H1 (cell line): Measurements from ENCODE around the gene DMWD. TPM values are rescaled to one million over a fixed set of nuclear protein-coding genes. Genes with fewer than 3 reads are reported as not detected.
A peak's percentile ranks its signal among the peaks of the same experiment; 100 is the strongest.

Source experiments
- CTCF ChIA-PET: fragments of 300-600 bp; sonication (Branson Sonifier 250); formaldehyde crosslinking; loops from one replicate; lab custom pipeline; 2021; ENCODE audit not compliant: partially characterized antibody; lab: Charles Lee
- POLR2A ChIA-PET: fragments of 300-600 bp; sonication (Branson Sonifier 250); formaldehyde crosslinking; loops from one replicate; lab custom pipeline; 2021; ENCODE audit warnings: inconsistent platforms; ENCODE audit not compliant: partially characterized antibody; lab: Charles Lee
- DNase-seq, 2 experiments: peaks; one replicate each; pipeline versions ENCODE4 v3.0.0 to v3.0.0-alpha.2; 2010 to 2022; ENCODE audit warnings: low spot score in 2 of 2, low read depth in 1 of 2, mixed read lengths in 1 of 2
- FAIRE-seq: peaks from 2 replicates; lab custom pipeline; 2011; peaks lifted over from hg19 to GRCh38; lab: Jason Lieb, UNC
- H2AFZ ChIP-seq: 2 replicates; pipeline ENCODE4 v1.8.1; 2012; ENCODE audit warnings: low read length, inconsistent platforms
- H2AK5ac ChIP-seq: 2 replicates; pipeline ENCODE4 v1.6.1; 2013; ENCODE audit warnings: low read depth, low read length
- H2BK120ac ChIP-seq: replicated peaks from 2 replicates; pipeline ENCODE3; 2013; ENCODE audit warnings: low read depth, low read length, inconsistent platforms
- H2BK12ac ChIP-seq: 2 replicates; pipeline ENCODE4 v1.6.1; 2013; ENCODE audit warnings: low read depth, low read length
- H2BK15ac ChIP-seq: 2 replicates; pipeline ENCODE4 v1.6.1; 2013; ENCODE audit warnings: low read length
- H2BK20ac ChIP-seq: 2 replicates; pipeline ENCODE4 v1.6.1; 2013; ENCODE audit warnings: low read length
- H2BK5ac ChIP-seq: 2 replicates; pipeline ENCODE4 v1.6.1; 2013; ENCODE audit warnings: low read depth, low read length
- H3K14ac ChIP-seq: 2 replicates; pipeline ENCODE4 v1.6.1; 2013; ENCODE audit warnings: inconsistent platforms; ENCODE audit not compliant: insufficient read length
- H3K18ac ChIP-seq: 2 replicates; pipeline ENCODE4 v1.6.1; 2013; ENCODE audit warnings: low read length; ENCODE audit errors: extremely low read depth
- H3K23ac ChIP-seq: 2 replicates; pipeline ENCODE4 v1.6.1; 2013; ENCODE audit warnings: inconsistent platforms; ENCODE audit not compliant: insufficient read length
- H3K23me2 ChIP-seq: 2 replicates; pipeline ENCODE4 v1.6.1; 2013; ENCODE audit warnings: low read depth, low read length
- H3K27ac ChIP-seq: 2 replicates; pipeline ENCODE4 v1.6.1; 2011; ENCODE audit warnings: low read depth, low read length, inconsistent platforms
- H3K27me3 ChIP-seq, 4 experiments: replicated peaks in 1 of 4; 1 replicate in 1 of 4; 2 replicates in 3 of 4; pipeline versions ENCODE4 v1.6.1 to v1.8.1; 2011 to 2013; ENCODE audit warnings: low read length in 3 of 4, mild to moderate bottlenecking in 3 of 4, inconsistent platforms in 2 of 4, mixed read lengths in 2 of 4, moderate library complexity in 1 of 4; ENCODE audit not compliant: control insufficient read depth in 3 of 4, insufficient read depth in 3 of 4; ENCODE audit errors: extremely low read depth in 1 of 4
- H3K36me3 ChIP-seq, 4 experiments: 2 replicates each; pipeline versions ENCODE4 v1.6.1 to v1.8.1; 2011 to 2013; ENCODE audit warnings: mild to moderate bottlenecking in 4 of 4, low read length in 3 of 4, moderate library complexity in 2 of 4, control low read depth in 1 of 4, inconsistent platforms in 1 of 4; ENCODE audit not compliant: insufficient read depth in 4 of 4, control insufficient read depth in 2 of 4
- H3K4ac ChIP-seq: replicated peaks from 2 replicates; pipeline ENCODE3; 2013; ENCODE audit warnings: low read length, low read depth, mixed read lengths, inconsistent platforms; ENCODE audit not compliant: insufficient read length
- H3K4me1 ChIP-seq, 4 experiments: replicated peaks in 1 of 4; 1 replicate in 1 of 4; 2 replicates in 3 of 4; pipeline versions ENCODE4 v1.6.1 to v1.8.1; 2011 to 2013; ENCODE audit warnings: low read length in 3 of 4, inconsistent platforms in 2 of 4, mixed read lengths in 1 of 4; ENCODE audit not compliant: insufficient read depth in 4 of 4, control insufficient read depth in 3 of 4
- H3K4me2 ChIP-seq, 2 experiments: 2 replicates each; pipeline versions ENCODE4 v1.6.1 to v1.8.1; 2011 to 2013; ENCODE audit warnings: low read depth in 2 of 2, low read length in 2 of 2, control low read depth in 1 of 2, inconsistent platforms in 1 of 2, mild to moderate bottlenecking in 1 of 2; ENCODE audit not compliant: insufficient read depth in 1 of 2
- H3K4me3 ChIP-seq, 4 experiments: fragments of 200-600, 300-600 bp in 1 of 4; sonication (generic), shearing (Covaris generic), sonication (Bioruptor Twin) in 1 of 4; 2 replicates each; pipeline versions ENCODE4 v1.5.1 to v1.8.1; 2011 to 2016; ENCODE audit warnings: low read length in 4 of 4, low read depth in 3 of 4, control low read depth in 2 of 4, inconsistent platforms in 2 of 4, mild to moderate bottlenecking in 2 of 4, mixed read lengths in 1 of 4, moderate library complexity in 1 of 4; ENCODE audit not compliant: insufficient read depth in 2 of 4; ENCODE audit errors: extremely low read depth in 1 of 4
- H3K56ac ChIP-seq: replicated peaks from 2 replicates; pipeline ENCODE3; 2013; ENCODE audit warnings: low read depth, mild to moderate bottlenecking, mixed read lengths, low read length, inconsistent platforms; ENCODE audit not compliant: insufficient read length
- H3K79me1 ChIP-seq: 2 replicates; pipeline ENCODE4 v1.6.1; 2013; ENCODE audit warnings: low read depth, low read length, control low read depth
- H3K79me2 ChIP-seq, 2 experiments: 2 replicates each; pipeline versions ENCODE4 v1.6.1 to v1.8.1; 2012 to 2013; ENCODE audit warnings: low read length in 2 of 2, mild to moderate bottlenecking in 2 of 2, inconsistent platforms in 1 of 2; ENCODE audit not compliant: insufficient read depth in 2 of 2, control insufficient read depth in 1 of 2
- H3K9ac ChIP-seq, 4 experiments: replicated peaks in 1 of 4; 1 replicate in 1 of 4; 2 replicates in 3 of 4; pipeline versions ENCODE4 v1.6.1 to v1.8.1; 2011 to 2013; ENCODE audit warnings: low read depth in 3 of 4, low read length in 3 of 4, control low read depth in 2 of 4, mild to moderate bottlenecking in 2 of 4, moderate library complexity in 2 of 4, inconsistent platforms in 1 of 4; ENCODE audit errors: extremely low read depth in 1 of 4
- H3K9me3 ChIP-seq, 2 experiments: 2 replicates each; pipeline versions ENCODE4 v1.6.1 to v1.8.1; 2012 to 2013; ENCODE audit warnings: mild to moderate bottlenecking in 2 of 2, moderate library complexity in 2 of 2, control low read depth in 1 of 2, inconsistent platforms in 1 of 2, low read depth in 1 of 2, low read length in 1 of 2, mixed read lengths in 1 of 2; ENCODE audit not compliant: insufficient read depth in 2 of 2
- H4K20me1 ChIP-seq, 2 experiments: replicated peaks in 1 of 2; 2 replicates each; pipeline versions ENCODE3 to v1.8.1; 2011 to 2013; ENCODE audit warnings: inconsistent platforms in 2 of 2, low read length in 2 of 2, mild to moderate bottlenecking in 1 of 2; ENCODE audit not compliant: insufficient read depth in 2 of 2, control insufficient read depth in 1 of 2
- H4K5ac ChIP-seq: 2 replicates; pipeline ENCODE4 v1.6.1; 2013; ENCODE audit warnings: low read length, low read depth, mixed read lengths, inconsistent platforms; ENCODE audit not compliant: insufficient read length
- H4K8ac ChIP-seq: 2 replicates; pipeline ENCODE4 v1.8.0; 2013; ENCODE audit warnings: mild to moderate bottlenecking, moderate library complexity, low read length, inconsistent platforms; ENCODE audit not compliant: insufficient read depth; ENCODE audit errors: extremely low read depth
- H4K91ac ChIP-seq: replicated peaks from 2 replicates; pipeline ENCODE3; 2013; ENCODE audit warnings: low read length, mixed read lengths, inconsistent platforms; ENCODE audit not compliant: insufficient read length
- ASH2L ChIP-seq: fragments of 200-600, 300-600 bp; sonication (generic); IDR thresholded peaks from one replicate; pipeline ENCODE4 v1.7.1; 2017; ENCODE audit warnings: low read length
- BACH1 ChIP-seq: IDR thresholded peaks from 2 replicates; pipeline ENCODE4 v1.6.1; 2012; ENCODE audit warnings: low read length, improper control_type of control experiment
- BRCA1 ChIP-seq: IDR thresholded peaks from 2 replicates; pipeline ENCODE4 v1.6.1; 2012; ENCODE audit warnings: low read depth, low read length, improper control_type of control experiment
- CREB1 ChIP-seq: IDR thresholded peaks from 2 replicates; pipeline ENCODE4 v1.6.1; 2012; ENCODE audit warnings: inconsistent platforms
- CTBP2 ChIP-seq: IDR thresholded peaks from 2 replicates; pipeline ENCODE4 v1.7.0; 2011; ENCODE audit warnings: borderline replicate concordance, mild to moderate bottlenecking, moderate library complexity, mixed read lengths, low read length; ENCODE audit not compliant: insufficient read depth, insufficient read length
- GABPA ChIP-seq: IDR thresholded peaks from 2 replicates; pipeline ENCODE4 v1.6.1; 2011; ENCODE audit warnings: mild to moderate bottlenecking, low read length, moderate library complexity, borderline replicate concordance; ENCODE audit not compliant: insufficient read depth
- HDAC2 ChIP-seq, 2 experiments: fragments of 300-600 bp in 1 of 2; sonication (generic) in 1 of 2; IDR thresholded peaks; 2 replicates each; pipeline ENCODE4 v1.6.1; 2011 to 2012; ENCODE audit warnings: low read depth in 2 of 2, low read length in 2 of 2, mild to moderate bottlenecking in 2 of 2, moderate library complexity in 2 of 2, borderline replicate concordance in 1 of 2, inconsistent platforms in 1 of 2
- JUND ChIP-seq: IDR thresholded peaks from 2 replicates; pipeline ENCODE4 v1.6.1; 2011; ENCODE audit warnings: mild to moderate bottlenecking, improper control_type of control experiment, low read length
- KDM4A ChIP-seq: IDR thresholded peaks from one replicate; pipeline ENCODE4 v1.7.1; 2012; ENCODE audit warnings: low read depth, mild to moderate bottlenecking, moderate library complexity, low read length, inconsistent platforms; ENCODE audit not compliant: severe bottlenecking
- NRF1 ChIP-seq: IDR thresholded peaks from 2 replicates; pipeline ENCODE4 v1.6.1; 2011; ENCODE audit warnings: mild to moderate bottlenecking, low read depth, low read length, improper control_type of control experiment
- PHF8 ChIP-seq: fragments of 200-600 bp; sonication (generic); conservative IDR thresholded peaks from 2 replicates; pipeline ENCODE4 v1.7.1; 2012; ENCODE audit warnings: low read depth, mild to moderate bottlenecking, inconsistent platforms, low read length, moderate library complexity
- RAD21 ChIP-seq, 2 experiments: IDR thresholded peaks in 1 of 2; conservative IDR thresholded peaks in 1 of 2; 2 replicates each; pipeline ENCODE4 v1.6.1; 2011; ENCODE audit warnings: low read depth in 2 of 2, low read length in 2 of 2, improper control_type of control experiment in 1 of 2, inconsistent platforms in 1 of 2, mild to moderate bottlenecking in 1 of 2, moderate library complexity in 1 of 2
- SIX5 ChIP-seq: IDR thresholded peaks from 2 replicates; pipeline ENCODE4 v1.6.1; 2011; ENCODE audit warnings: mild to moderate bottlenecking, low read depth, low read length
- TAF7 ChIP-seq: optimal IDR thresholded peaks from 2 replicates; pipeline ENCODE3; 2011; ENCODE audit warnings: low read depth, mild to moderate bottlenecking, inconsistent platforms, low read length, moderate library complexity, borderline replicate concordance
- WGBS, 2 experiments: shearing (Covaris generic) in 1 of 2; methylation state at CpG; one replicate each; pipeline versions ENCODE4 v1.1.6 to v1.1.7; 2013 to 2015; ENCODE audit warnings: low lambda C conversion rate in 2 of 2, mixed read lengths in 2 of 2, inconsistent platforms in 1 of 2, low coverage in 1 of 2, missing lambda C conversion rate in 1 of 2; ENCODE audit not compliant: insufficient replicate concordance in 2 of 2, insufficient coverage in 1 of 2, insufficient read length in 1 of 2; ENCODE audit errors: extremely low coverage in 1 of 2, missing lambda C conversion rate in 1 of 2; 5-methylcytosine and 5-hydroxymethylcytosine counted together
- polyA plus RNA-seq, 7 experiments: library from polyadenylated mRNA; depleted of rRNA in 3 of 7; stranded (reverse) in 5 of 7; unstranded in 2 of 7; fragments of >200 nt in 5 of 7; fragments of 200-250 nt in 2 of 7; gene quantifications; 1 replicate in 5 of 7; 2 replicates in 1 of 7; 4 replicates in 1 of 7; pipeline versions ENCODE4 v1.2.1 to v1.2.3, GENCODE V29; 2011 to 2013; ENCODE audit warnings: missing spikeins in 2 of 7, mixed read lengths in 2 of 7
- total RNA-seq: library from RNA; stranded (reverse); fragmentation: NEBNext Ultra II Directional; extraction: Animal tissue kit (Norgen Biotek cat#: 25700); gene quantifications from 2 replicates; pipeline ENCODE4 v1.2.1, GENCODE V29; 2021

Gene DMWD
- total and polyA plus RNA-seq, 2 of the 8 experiments (the other 6 are each of a cell fraction or from before 2014, with no cell fraction given): 13.6 to 41.0 TPM

DNA sequence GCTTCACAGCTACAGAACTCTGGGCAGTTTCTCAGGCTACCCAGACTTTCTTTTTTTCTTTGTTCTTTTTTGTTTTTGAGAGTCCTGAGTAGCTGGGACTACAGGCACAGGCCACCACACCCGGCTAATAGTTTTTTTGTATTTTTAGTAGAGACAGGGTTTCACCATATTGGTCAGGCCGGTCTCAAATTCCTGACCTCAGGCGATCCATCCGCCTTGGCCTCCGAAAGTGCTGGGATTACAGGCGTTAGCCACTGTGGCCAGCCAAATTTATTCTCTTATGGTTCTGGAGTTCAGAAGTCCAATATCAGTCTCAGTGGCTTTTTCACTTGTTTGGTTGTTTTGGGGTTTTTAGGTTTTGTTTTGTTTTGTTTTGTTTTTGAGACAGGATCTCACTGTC, 47.0 kb downstream of the DMWD start:
- Histone ChIP-seq H3K27me3 (no peaks in the 10 kb centered on the region; a peak in 1 of 7 replicates), H3K79me1 (no peaks in the 10 kb centered on the region), H3K36me3 (no peaks in the 10 kb centered on the region), H3K18ac (no peak overlapping the region), H3K79me2 (no peaks in the 10 kb centered on the region), H4K8ac (no peak overlapping the region), H3K56ac (no peak overlapping the region), H3K23ac (no peak overlapping the region), H4K91ac (no peak overlapping the region), H3K4me3 (no peak overlapping the region), H3K4ac (no peak overlapping the region), H3K27ac (no peak overlapping the region), H3K14ac (no peak overlapping the region), H4K5ac (no peak overlapping the region), H2AFZ (peak overlapping the region; percentile 47; the same call in 1 of the 2 replicates), H2BK12ac (no peak overlapping the region), H2BK5ac (no peak overlapping the region), H2BK15ac (no peak overlapping the region), H2AK5ac (no peak overlapping the region), H3K4me2 (no peak overlapping the region), H3K9ac (no peak overlapping the region), H3K4me1 (no peaks in the 10 kb centered on the region), H2BK20ac (no peak overlapping the region), H4K20me1 (no peaks in the 10 kb centered on the region), H3K23me2 (no peaks in the 10 kb centered on the region), H3K9me3 (no peaks in the 10 kb centered on the region), H2BK120ac (no peak overlapping the region)
- CTCF ChIA-PET: interaction anchor here (0.7 kb wide), 2 partner anchors 10 to 19 kb away, joined by 3 read pairs; no protein-coding TSS in a partner anchor
- POLR2A ChIA-PET: interaction anchor here (1.6 to 2.0 kb wide), 2 partner anchors 24 to 53 kb away, joined by 5 read pairs; partner anchors contain the start of genes QPCTL and SIX5
- FAIRE-seq (no peak), DNase-seq (no peak)
- WGBS, 2 experiments: 94% methylated on average over 6 of the region's 6 CpGs; no CpG with 5 or more reads in 1 of the 2 experiments
- no peak for TF ChIP-seq NRF1
- TF ChIP-seq KDM4A: no peak
- no peak for TF ChIP-seq HDAC2 (IDR thresholded peaks at IDR 0.05; ENCODE audit: borderline replicate concordance in 1 of 2, low read depth in 2 of 2, low read length in 2 of 2)
- TF ChIP-seq ASH2L: no peak
- no peak for TF ChIP-seq BACH1
- TF ChIP-seq PHF8: no peak
- no peak for TF ChIP-seq CREB1
- TF ChIP-seq BRCA1: no peak
- no peak for TF ChIP-seq TAF7
- no peak for TF ChIP-seq SIX5
- TF ChIP-seq GABPA: no peak
- no peak for TF ChIP-seq RAD21 (IDR thresholded peaks at IDR 0.05 in 1 of 2, conservative IDR thresholded peaks at IDR 0.05 in 1 of 2; ENCODE audit: low read depth in 2 of 2, low read length in 2 of 2)
- TF ChIP-seq JUND: no peak
- no peak for TF ChIP-seq CTBP2
